ENCODE measurements around the gene DOCK4.

DNA sequence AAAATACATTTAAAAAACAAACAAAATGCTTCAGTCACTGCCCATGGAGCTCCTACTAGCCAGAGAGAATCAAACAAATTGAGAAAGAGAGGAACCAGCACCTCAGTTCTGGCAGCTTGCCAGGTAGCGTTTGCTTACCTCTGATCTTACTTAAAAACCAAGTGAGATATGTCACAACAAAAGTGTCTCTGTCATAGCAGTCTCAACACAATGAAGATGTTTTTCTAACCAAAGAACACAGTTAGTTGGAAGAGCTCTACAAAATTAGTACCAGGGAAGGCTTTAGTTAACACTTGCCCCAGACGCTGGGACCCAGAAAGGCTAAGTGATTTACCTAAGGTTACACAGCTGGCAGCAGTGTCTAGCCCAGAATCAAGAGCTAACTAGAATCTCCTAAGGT lies 3.4 kb downstream of the DOCK4 start:
- TF ChIP-seq EP300 (IDR thresholded peaks at IDR 0.05; ENCODE audit: low read depth) (no peak), CTCF (IDR thresholded peaks at IDR 0.05) (no peak)
